Measurements from ENCODE around the gene TRIO.

The TRIO gene

GRCh38 chr5:14322437-14323187 lies 179.5 kb downstream of the TRIO start:
- DNase-seq (ENCODE audit: extremely low spot score): no peak
- no peak for TF ChIP-seq CTCF (IDR thresholded peaks at IDR 0.05; ENCODE audit: control extremely low read depth, extremely low read depth, low read depth, missing control alignments)
- ChIA-PET POLR2A (no interaction called here), CTCF (interaction anchor here (0.9 to 1.8 kb wide), 6 partner anchors 8 to 326 kb away, joined by 3 to 7 read pairs (median 4); no protein-coding TSS in a partner anchor)

GRCh38 chr5:14323466-14323865 lies 180.3 kb downstream of the TRIO start:
- DNase-seq (ENCODE audit: extremely low spot score): no peak
- ChIA-PET CTCF (interaction anchor here (0.9 to 2.7 kb wide), 6 partner anchors 8 to 325 kb away, joined by 3 to 11 read pairs (median 4); no protein-coding TSS in a partner anchor), POLR2A (no interaction called here)
- TF ChIP-seq CTCF (IDR thresholded peaks at IDR 0.05; ENCODE audit: control extremely low read depth, extremely low read depth, low read depth, missing control alignments): no peak

GRCh38 chr5:14325369-14325768 lies 182.2 kb downstream of the TRIO start:
- POLR2A ChIA-PET: no interaction called here
- DNase-seq (ENCODE audit: extremely low spot score): no peak
- TF ChIP-seq CTCF (IDR thresholded peaks at IDR 0.05; ENCODE audit: control extremely low read depth, extremely low read depth, low read depth, missing control alignments): no peak
- CTCF ChIA-PET: interaction anchor here (0.6 to 2.7 kb wide), 4 partner anchors 26 to 339 kb away, joined by 3 to 11 read pairs (median 3); no protein-coding TSS in a partner anchor

- no peak for DNase-seq (ENCODE audit: extremely low spot score)
- TF ChIP-seq CTCF (IDR thresholded peaks at IDR 0.05; ENCODE audit: control extremely low read depth, extremely low read depth, low read depth, missing control alignments): peak; percentile 10
- CTCF ChIA-PET: interaction anchor here (1.1 to 1.4 kb wide), 4 partner anchors 16 to 338 kb away, joined by 3 to 4 read pairs (median 4); no protein-coding TSS in a partner anchor
- POLR2A ChIA-PET: no interaction called here
Observed at GRCh38 chr5:14326035-14326903, 183.1 kb downstream of the TRIO start.

- DNase-seq (ENCODE audit: extremely low spot score): no peak
- CTCF ChIA-PET: interaction anchor here (0.6 to 1.4 kb wide), 4 partner anchors 12 to 340 kb away, joined by 3 to 5 read pairs (median 4); no protein-coding TSS in a partner anchor
- POLR2A ChIA-PET: no interaction called here
- TF ChIP-seq CTCF (IDR thresholded peaks at IDR 0.05; ENCODE audit: control extremely low read depth, extremely low read depth, low read depth, missing control alignments): no peak
Observed at GRCh38 chr5:14327624-14328023, 184.5 kb downstream of the TRIO start.

- ChIA-PET POLR2A (no interaction called here), CTCF (interaction anchor here (0.6 to 1.9 kb wide), 4 partner anchors 10 to 24 kb away, joined by 4 to 9 read pairs (median 6); no protein-coding TSS in a partner anchor)
- no peak for TF ChIP-seq CTCF (IDR thresholded peaks at IDR 0.05; ENCODE audit: control extremely low read depth, extremely low read depth, low read depth, missing control alignments)
- DNase-seq (ENCODE audit: extremely low spot score): no peak
Observed at GRCh38 chr5:14328144-14328543, 185.0 kb downstream of the TRIO start.
